MCF 10A (cell line): Measurements from ENCODE around the gene NRG3. TPM values are rescaled to one million over a fixed set of nuclear protein-coding genes. Genes with fewer than 3 reads are reported as not detected.

Experiments
- BruUV-seq: library from RNA; stranded (reverse); fragments of 400-500 nt; replicated peaks from 2 replicates; lab custom pipeline; 2021; lab: Mats Ljungman, UMichigan
- CTCF ChIA-PET: fragments of 300-600 bp; sonication (Branson Sonifier 250); formaldehyde crosslinking; extraction: SDS; loops from one replicate; lab custom pipeline; 2021; ENCODE audit warnings: antibody characterized with exemption, inconsistent platforms; lab: Yijun Ruan, JAX
- POLR2A ChIA-PET: fragments of 300-600, 350-650 bp; sonication (Branson Sonifier 250); formaldehyde crosslinking; extraction: SDS; loops from one replicate; lab custom pipeline; 2020; ENCODE audit warnings: antibody characterized with exemption, inconsistent platforms; lab: Yijun Ruan, JAX
- DNase-seq: peaks from one replicate; pipeline ENCODE4 v3.0.0-alpha.2; 2018; ENCODE audit not compliant: unreplicated experiment
- H3K27ac Mint-ChIP-seq: one replicate; pipeline ENCODE4 v1.8.0; 2022; ENCODE audit warnings: mild to moderate bottlenecking, low read depth, mixed read lengths; ENCODE audit not compliant: unreplicated experiment
- H3K27me3 Mint-ChIP-seq: one replicate; pipeline ENCODE4 v1.8.0; 2022; ENCODE audit warnings: mixed read lengths; ENCODE audit not compliant: insufficient read depth, unreplicated experiment
- H3K36me3 Mint-ChIP-seq: one replicate; pipeline ENCODE4 v1.8.0; 2022; ENCODE audit warnings: mild to moderate bottlenecking, moderate library complexity, mixed read lengths; ENCODE audit not compliant: insufficient read depth, unreplicated experiment
- H3K4me1 Mint-ChIP-seq: one replicate; pipeline ENCODE4 v1.8.0; 2022; ENCODE audit warnings: mixed read lengths; ENCODE audit not compliant: insufficient read depth, unreplicated experiment
- H3K4me3 Mint-ChIP-seq: one replicate; pipeline ENCODE4 v1.8.0; 2022; ENCODE audit warnings: mild to moderate bottlenecking, moderate library complexity, mixed read lengths; ENCODE audit not compliant: unreplicated experiment
- H3K9me3 Mint-ChIP-seq: one replicate; pipeline ENCODE4 v1.8.0; 2022; ENCODE audit warnings: mixed read lengths; ENCODE audit not compliant: unreplicated experiment
- CTCF ChIP-seq: fragments of 200-600 bp; IDR thresholded peaks from one replicate; pipeline ENCODE4 v1.8.0; 2022; ENCODE audit warnings: antibody characterized with exemption, mild to moderate bottlenecking; ENCODE audit not compliant: unreplicated experiment
- intact Hi-C: fragments of 100-400 bp; cut with micrococcal nuclease; formaldehyde crosslinking; loops from 2 replicates; pipeline ENCODE4 v1.14.1; 2022
- total RNA-seq: library from RNA; stranded (reverse); gene quantifications from 2 replicates; pipeline ENCODE4 v1.2.3, GENCODE V29; 2022

Gene NRG3
- total RNA-seq, 1 experiment from 2014 or later = not detected

GRCh38 chr10:82251222-82251906 lies 376.4 kb downstream of the NRG3 start:
- H3K4me1 Mint-ChIP-seq = peaks cover 30% of the 10 kb centered on the region
- TF ChIP-seq CTCF = no peak
- H3K4me3 Mint-ChIP-seq = no peak overlapping the region
- ChIA-PET CTCF (interaction anchor here (0.6 to 0.7 kb wide), 2 partner anchors 64 to 278 kb away, joined by 3 read pairs; no protein-coding TSS in a partner anchor), POLR2A (interaction anchor here (2.7 kb wide), 1 partner anchor 15 kb away, joined by 11 read pairs; no protein-coding TSS in a partner anchor)
- no peaks in the 10 kb centered on the region for H3K27me3 Mint-ChIP-seq
- intact Hi-C loops = loop anchor here (10.0 kb wide), 1 partner anchor 1443 kb away; no protein-coding TSS in a partner anchor
- H3K9me3 Mint-ChIP-seq = no peaks in the 10 kb centered on the region
- BruUV-seq = no TSS peak
- no peak overlapping the region for H3K27ac Mint-ChIP-seq
- peaks cover 8% of the 10 kb centered on the region for H3K36me3 Mint-ChIP-seq
- no peak for DNase-seq

GRCh38 chr10:82252081-82252480 lies 377.1 kb downstream of the NRG3 start:
- CTCF ChIA-PET = no interaction called here
- POLR2A ChIA-PET = interaction anchor here (2.7 kb wide), 1 partner anchor 15 kb away, joined by 11 read pairs; no protein-coding TSS in a partner anchor
- peak; percentile 68 for DNase-seq
- H3K4me1 Mint-ChIP-seq = peaks cover 30% of the 10 kb centered on the region
- H3K27me3 Mint-ChIP-seq = no peaks in the 10 kb centered on the region
- H3K4me3 Mint-ChIP-seq = no peak overlapping the region
- peaks cover 11% of the 10 kb centered on the region for H3K36me3 Mint-ChIP-seq
- no peaks in the 10 kb centered on the region for H3K9me3 Mint-ChIP-seq
- intact Hi-C loops = loop anchor here (10.0 kb wide), 1 partner anchor 1443 kb away; no protein-coding TSS in a partner anchor
- BruUV-seq = no TSS peak
- no peak for TF ChIP-seq CTCF
- no peak overlapping the region for H3K27ac Mint-ChIP-seq

GRCh38 chr10:82254237-82254636 lies 379.2 kb downstream of the NRG3 start:
- intact Hi-C loops = loop anchor here (10.0 kb wide), 1 partner anchor 1441 kb away; no protein-coding TSS in a partner anchor
- H3K27ac Mint-ChIP-seq = no peak overlapping the region
- no peak overlapping the region for H3K4me3 Mint-ChIP-seq
- BruUV-seq = no TSS peak
- H3K27me3 Mint-ChIP-seq = no peaks in the 10 kb centered on the region
- ChIA-PET CTCF (no interaction called here), POLR2A (interaction anchor here (2.7 kb wide), 1 partner anchor 13 kb away, joined by 11 read pairs; no protein-coding TSS in a partner anchor)
- no peak for DNase-seq
- TF ChIP-seq CTCF = no peak
- peaks cover 30% of the 10 kb centered on the region for H3K4me1 Mint-ChIP-seq
- no peaks in the 10 kb centered on the region for H3K9me3 Mint-ChIP-seq
- peaks cover 11% of the 10 kb centered on the region for H3K36me3 Mint-ChIP-seq

GRCh38 chr10:82256275-82256674 lies 381.3 kb downstream of the NRG3 start:
- ChIA-PET POLR2A (interaction anchor here (0.8 kb wide), 1 partner anchor 11 kb away, joined by 3 read pairs; no protein-coding TSS in a partner anchor), CTCF (no interaction called here)
- Mint-ChIP-seq H3K27ac (no peak overlapping the region), H3K27me3 (no peaks in the 10 kb centered on the region), H3K4me3 (no peak overlapping the region), H3K9me3 (no peaks in the 10 kb centered on the region), H3K36me3 (peaks cover 11% of the 10 kb centered on the region), H3K4me1 (peaks cover 30% of the 10 kb centered on the region)
- TF ChIP-seq CTCF = no peak
- no TSS peak for BruUV-seq
- no peak for DNase-seq
- intact Hi-C loops = loop anchor here (10.0 kb wide), 1 partner anchor 1439 kb away; no protein-coding TSS in a partner anchor
